Measurements from ENCODE around the gene C2orf72. TPM values are rescaled to one million over a fixed set of nuclear protein-coding genes. Genes with fewer than 3 reads are reported as not detected.

Gene C2orf72
- total RNA-seq, 1 experiment from 2014 or later: not detected

GRCh38 chr2:231028889-231029288, 8.4 kb upstream of the C2orf72 start:
- no peak overlapping the region for H3K4me3 ChIP-seq
- no peak for DNase-seq
- H3K27me3 ChIP-seq: no peaks in the 10 kb centered on the region

GRCh38 chr2:231029563-231029962, 7.8 kb upstream of the C2orf72 start:
- H3K27ac ChIP-seq: no peak overlapping the region
- no peak overlapping the region for H3K4me3 ChIP-seq
- H3K4me1 ChIP-seq: peaks cover 2% of the 10 kb centered on the region; the same call in 1 of the 2 replicates
- no peaks in the 10 kb centered on the region for H3K36me3 ChIP-seq
- DNase-seq: no peak
- no peaks in the 10 kb centered on the region for H3K9me3 ChIP-seq (replicated peaks)
- H3K27me3 ChIP-seq: no peaks in the 10 kb centered on the region

More at GRCh38 chr2:231028889-231029288, 8.4 kb upstream of the C2orf72 start:
- no peak overlapping the region for H3K27ac ChIP-seq
- H3K36me3 ChIP-seq: no peaks in the 10 kb centered on the region
- H3K9me3 ChIP-seq (replicated peaks): no peaks in the 10 kb centered on the region
- no peaks in the 10 kb centered on the region for H3K4me1 ChIP-seq

- Histone ChIP-seq H3K4me3 (no peak overlapping the region), H3K36me3 (no peaks in the 10 kb centered on the region), H3K4me1 (peaks cover 5% of the 10 kb centered on the region; the same call in 1 of the 2 replicates), H3K9me3 (replicated peaks) (no peaks in the 10 kb centered on the region), H3K27me3 (0 out of 2 replicates have a peak, but pooled peaks cover 6% of the 10 kb centered on the region), H3K27ac (no peak overlapping the region)
- DNase-seq: no peak
Measured at GRCh38 chr2:231030725-231031124, 6.6 kb upstream of the C2orf72 start.

- H3K4me1 ChIP-seq: peaks cover 5% of the 10 kb centered on the region; the same call in 1 of the 2 replicates
- no peak overlapping the region for H3K27ac ChIP-seq
- DNase-seq: no peak
- no peaks in the 10 kb centered on the region for H3K36me3 ChIP-seq
- H3K4me3 ChIP-seq: no peak overlapping the region
- no peaks in the 10 kb centered on the region for H3K9me3 ChIP-seq (replicated peaks)
- 0 out of 2 replicates have a peak, but pooled peaks cover 9% of the 10 kb centered on the region for H3K27me3 ChIP-seq
Measured at GRCh38 chr2:231032575-231033140, 4.7 kb upstream of the C2orf72 start.

- H3K9me3 ChIP-seq (replicated peaks): no peaks in the 10 kb centered on the region
- peaks cover 5% of the 10 kb centered on the region; the same call in 1 of the 2 replicates for H3K4me1 ChIP-seq
- no peak for DNase-seq
- H3K4me3 ChIP-seq: no peak overlapping the region
- H3K27me3 ChIP-seq: 0 out of 2 replicates have a peak, but pooled peaks cover 9% of the 10 kb centered on the region
- H3K27ac ChIP-seq: no peak overlapping the region
- H3K36me3 ChIP-seq: no peaks in the 10 kb centered on the region
Measured at GRCh38 chr2:231033147-231034132, 3.9 kb upstream of the C2orf72 start.

- no peak overlapping the region for H3K27ac ChIP-seq
- no peaks in the 10 kb centered on the region for H3K36me3 ChIP-seq
- peaks cover 5% of the 10 kb centered on the region; the same call in 1 of the 2 replicates for H3K4me1 ChIP-seq
- DNase-seq: peak in 1 of 2 experiments; percentile 24
- no peak overlapping the region for H3K4me3 ChIP-seq
- H3K9me3 ChIP-seq (replicated peaks): no peaks in the 10 kb centered on the region
- H3K27me3 ChIP-seq: 0 out of 2 replicates have a peak, but pooled peaks cover 9% of the 10 kb centered on the region
Measured at GRCh38 chr2:231034291-231034882, 2.9 kb upstream of the C2orf72 start.

GRCh38 chr2:231036131-231036530, 1.2 kb upstream of the C2orf72 start:
- H3K4me1 ChIP-seq: peaks cover 5% of the 10 kb centered on the region; the same call in 1 of the 2 replicates
- no peak for DNase-seq
- H3K4me3 ChIP-seq: no peak overlapping the region
- H3K27ac ChIP-seq: no peak overlapping the region
- 0 out of 2 replicates have a peak, but pooled peaks cover 9% of the 10 kb centered on the region for H3K27me3 ChIP-seq
- no peaks in the 10 kb centered on the region for H3K36me3 ChIP-seq
- no peaks in the 10 kb centered on the region for H3K9me3 ChIP-seq (replicated peaks)

GRCh38 chr2:231036578-231037106, 681 bp upstream of the C2orf72 start:
- Histone ChIP-seq H3K4me3 (no peak overlapping the region), H3K36me3 (no peaks in the 10 kb centered on the region), H3K27me3 (0 out of 2 replicates have a peak, but pooled peaks cover 9% of the 10 kb centered on the region), H3K4me1 (peaks cover 5% of the 10 kb centered on the region; the same call in 1 of the 2 replicates), H3K9me3 (replicated peaks) (no peaks in the 10 kb centered on the region), H3K27ac (no peak overlapping the region)
- no peak for DNase-seq

GRCh38 chr2:231037731-231038482, 584 bp downstream of the C2orf72 start:
- no peaks in the 10 kb centered on the region for H3K36me3 ChIP-seq
- DNase-seq: no peak
- H3K9me3 ChIP-seq (replicated peaks): no peaks in the 10 kb centered on the region
- no peak overlapping the region for H3K27ac ChIP-seq
- peaks cover 5% of the 10 kb centered on the region; the same call in 1 of the 2 replicates for H3K4me1 ChIP-seq
- H3K27me3 ChIP-seq: 0 out of 2 replicates have a peak, but pooled peaks cover 9% of the 10 kb centered on the region
- no peak overlapping the region for H3K4me3 ChIP-seq

- Histone ChIP-seq H3K4me3 (no peak overlapping the region), H3K27me3 (0 out of 2 replicates have a peak, but pooled peaks cover 9% of the 10 kb centered on the region), H3K27ac (no peak overlapping the region), H3K9me3 (replicated peaks) (no peaks in the 10 kb centered on the region), H3K4me1 (peaks cover 5% of the 10 kb centered on the region; the same call in 1 of the 2 replicates), H3K36me3 (no peaks in the 10 kb centered on the region)
- no peak for DNase-seq
Measured at GRCh38 chr2:231038483-231039293, 1.4 kb downstream of the C2orf72 start.

- 0 out of 2 replicates have a peak, but pooled peaks cover 9% of the 10 kb centered on the region for H3K27me3 ChIP-seq
Measured at GRCh38 chr2:231039294-231039664, 2.0 kb downstream of the C2orf72 start.

GRCh38 chr2:231039821-231040364, 2.6 kb downstream of the C2orf72 start:
- no peak for DNase-seq
- no peaks in the 10 kb centered on the region for H3K36me3 ChIP-seq
- no peak overlapping the region for H3K4me3 ChIP-seq
- H3K27me3 ChIP-seq: 0 out of 2 replicates have a peak, but pooled peaks cover 9% of the 10 kb centered on the region
- H3K9me3 ChIP-seq (replicated peaks): no peaks in the 10 kb centered on the region
- peaks cover under 1% of the 10 kb centered on the region; the same call in 1 of the 2 replicates for H3K4me1 ChIP-seq
- H3K27ac ChIP-seq: no peak overlapping the region

More at GRCh38 chr2:231039294-231039664, 2.0 kb downstream of the C2orf72 start:
- Histone ChIP-seq H3K36me3 (no peaks in the 10 kb centered on the region), H3K4me1 (peaks cover 5% of the 10 kb centered on the region; the same call in 1 of the 2 replicates), H3K27ac (no peak overlapping the region), H3K4me3 (no peak overlapping the region), H3K9me3 (replicated peaks) (no peaks in the 10 kb centered on the region)
- DNase-seq: no peak

Measured in SJCRH30 (cell line).